Type B pancreatic cell (in vitro differentiated cells): Measurements from ENCODE around the gene COL20A1. TPM values are rescaled to one million over a fixed set of nuclear protein-coding genes. Genes with fewer than 3 reads are reported as not detected.

Source experiments
- DNase-seq: peaks from one replicate; pipeline ENCODE4 v3.0.0; 2021; ENCODE audit warnings: mixed read lengths; ENCODE audit not compliant: unreplicated experiment; ENCODE audit errors: extremely low spot score
- H3K27ac Mint-ChIP-seq: 2 replicates; pipeline ENCODE4 v1.8.0; 2021; ENCODE audit warnings: mild to moderate bottlenecking, mixed read lengths
- H3K27me3 Mint-ChIP-seq: 2 replicates; pipeline ENCODE4 v1.8.0; 2021; ENCODE audit warnings: mixed read lengths
- H3K36me3 Mint-ChIP-seq: 2 replicates; pipeline ENCODE4 v1.8.0; 2021; ENCODE audit warnings: mixed read lengths
- H3K4me1 Mint-ChIP-seq: one replicate; pipeline ENCODE4 v1.8.0; 2021; ENCODE audit warnings: mixed read lengths; ENCODE audit not compliant: unreplicated experiment
- H3K4me3 Mint-ChIP-seq: 2 replicates; pipeline ENCODE4 v1.8.0; 2021; ENCODE audit warnings: mild to moderate bottlenecking, mixed read lengths
- H3K9me3 Mint-ChIP-seq: 2 replicates; pipeline ENCODE4 v1.8.0; 2021; ENCODE audit warnings: mixed read lengths
- CTCF ChIP-seq: fragments of 200-600 bp; sonication (generic); conservative IDR thresholded peaks from 2 replicates; pipeline ENCODE4 v1.5.0; 2021; ENCODE audit warnings: antibody characterized with exemption, mild to moderate bottlenecking
- total RNA-seq: library from RNA; stranded (reverse); gene quantifications from 2 replicates; pipeline ENCODE4 v1.2.1, GENCODE V29; 2021; ENCODE audit warnings: low replicate concordance

COL20A1 gene
- total RNA-seq, 1 donor from 2014 or later = 0.36 TPM

- Mint-ChIP-seq H3K9me3 (no peaks in the 10 kb centered on the region), H3K4me1 (peaks cover 4% of the 10 kb centered on the region), H3K36me3 (no peaks in the 10 kb centered on the region), H3K27me3 (peaks cover 4% of the 10 kb centered on the region), H3K4me3 (no peak overlapping the region), H3K27ac (no peak overlapping the region)
- no peak for TF ChIP-seq CTCF
- DNase-seq = no peak
Observed at GRCh38 chr20:63347081-63347741, 54.2 kb downstream of the COL20A1 start.

DNA sequence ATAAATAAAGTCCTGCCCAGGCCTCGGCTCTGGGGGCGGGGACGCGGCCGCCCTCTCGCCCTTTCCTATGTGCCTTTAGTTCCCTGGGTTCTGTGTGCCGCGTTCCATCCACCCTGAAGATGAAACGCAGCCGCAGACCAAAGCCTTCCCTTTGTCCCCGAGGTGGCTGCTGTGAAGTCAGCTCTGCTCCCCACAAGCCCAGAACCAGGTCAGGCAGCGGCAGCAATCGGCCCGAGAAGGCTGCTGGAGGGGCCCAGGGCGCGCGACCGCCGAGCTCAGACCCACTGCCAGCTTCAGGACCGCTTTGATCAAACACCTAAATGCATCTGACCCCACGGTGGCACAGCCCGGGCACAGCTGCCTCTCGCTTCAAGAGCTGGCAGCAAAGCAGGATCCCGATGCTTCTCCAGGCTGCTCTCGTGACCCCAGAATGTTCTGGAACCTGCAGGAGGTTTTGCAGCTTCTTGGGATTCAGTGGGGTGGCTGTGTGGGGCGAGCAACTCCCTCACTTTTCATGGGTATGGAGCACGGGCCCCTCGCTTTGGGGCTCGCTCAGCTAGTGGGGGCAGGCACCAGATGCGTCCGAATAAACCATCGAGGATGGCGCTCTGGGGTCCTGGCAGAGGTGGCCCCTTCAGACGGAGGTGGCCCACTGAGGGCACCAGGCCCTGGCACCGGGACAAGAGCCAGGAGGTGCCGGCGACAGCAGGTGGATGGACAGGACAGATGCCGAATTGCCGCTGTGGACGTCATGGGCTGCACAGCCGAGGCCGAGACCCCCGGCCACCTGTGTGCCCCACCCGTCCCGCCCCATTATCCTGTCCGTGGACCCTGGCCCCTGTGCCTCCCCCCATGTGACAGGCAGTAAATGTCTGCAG is 55.2 kb downstream of the COL20A1 start:
- DNase-seq = no peak
- H3K4me1 Mint-ChIP-seq = peaks cover 8% of the 10 kb centered on the region
- no peaks in the 10 kb centered on the region for H3K36me3 Mint-ChIP-seq
- no peak overlapping the region for H3K4me3 Mint-ChIP-seq
- peaks cover 4% of the 10 kb centered on the region for H3K27me3 Mint-ChIP-seq
- no peak overlapping the region for H3K27ac Mint-ChIP-seq
- TF ChIP-seq CTCF = no peak
- H3K9me3 Mint-ChIP-seq = no peaks in the 10 kb centered on the region

GRCh38 chr20:63348828-63349515 is 56.0 kb downstream of the COL20A1 start:
- TF ChIP-seq CTCF = no peak
- H3K36me3 Mint-ChIP-seq = no peaks in the 10 kb centered on the region
- H3K4me1 Mint-ChIP-seq = peaks cover 5% of the 10 kb centered on the region
- no peak overlapping the region for H3K4me3 Mint-ChIP-seq
- no peak for DNase-seq
- no peak overlapping the region for H3K27ac Mint-ChIP-seq
- peaks cover 1% of the 10 kb centered on the region for H3K27me3 Mint-ChIP-seq
- H3K9me3 Mint-ChIP-seq = no peaks in the 10 kb centered on the region

DNA sequence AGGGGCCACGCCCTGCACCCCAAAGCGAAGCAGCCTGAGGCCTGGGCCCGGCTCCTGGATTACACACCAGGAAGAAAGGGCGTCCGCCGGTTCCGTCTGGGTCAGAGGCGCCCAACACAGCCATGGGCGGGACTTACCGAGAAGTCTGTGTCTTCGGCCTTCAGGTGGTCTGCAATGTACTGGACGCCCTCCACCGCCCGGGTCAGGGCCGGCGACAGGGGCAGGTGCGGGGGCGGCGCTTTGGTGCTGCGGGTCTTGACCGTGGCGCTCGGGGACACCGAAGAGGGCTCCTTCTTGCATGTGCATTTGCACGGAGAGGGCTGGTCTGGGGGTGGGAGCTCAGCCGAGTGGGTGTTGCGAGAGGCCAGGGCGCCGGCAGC is 56.5 kb downstream of the COL20A1 start:
- Mint-ChIP-seq H3K36me3 (no peaks in the 10 kb centered on the region), H3K4me1 (peaks cover 3% of the 10 kb centered on the region), H3K9me3 (no peaks in the 10 kb centered on the region), H3K4me3 (no peak overlapping the region), H3K27me3 (no peaks in the 10 kb centered on the region), H3K27ac (no peak overlapping the region)
- no peak for DNase-seq
- no peak for TF ChIP-seq CTCF

DNA sequence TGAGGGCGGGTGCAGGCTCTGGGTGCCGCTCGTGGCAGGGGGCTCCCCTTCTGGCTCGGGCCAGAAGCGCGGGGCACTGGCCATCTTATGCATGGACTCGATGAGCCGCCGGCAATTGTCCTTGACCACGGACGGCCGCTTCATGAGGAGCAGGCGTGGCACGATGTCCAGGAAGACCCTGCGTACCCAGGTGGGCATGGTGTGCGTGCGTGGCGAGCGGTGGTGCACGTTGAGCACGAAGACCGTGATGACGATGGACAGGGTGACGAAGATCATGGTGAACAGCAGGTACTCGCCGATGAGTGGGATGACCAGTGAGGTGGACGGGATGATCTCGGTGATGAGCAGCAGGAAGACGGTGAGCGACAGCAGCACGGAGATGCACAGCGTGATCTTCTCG is 57.2 kb downstream of the COL20A1 start:
- TF ChIP-seq CTCF = no peak
- H3K9me3 Mint-ChIP-seq = no peaks in the 10 kb centered on the region
- H3K36me3 Mint-ChIP-seq = no peaks in the 10 kb centered on the region
- H3K27me3 Mint-ChIP-seq = no peaks in the 10 kb centered on the region
- H3K4me1 Mint-ChIP-seq = peaks cover 8% of the 10 kb centered on the region
- no peak for DNase-seq
- no peak overlapping the region for H3K27ac Mint-ChIP-seq
- no peak overlapping the region for H3K4me3 Mint-ChIP-seq
